D341Med (cell line): ENCODE data around the gene SPARC.

Source experiments
- DNase-seq: peaks from one replicate; pipeline ENCODE4 v3.0.0; 2012; ENCODE audit warnings: low spot score

SPARC gene

DNA sequence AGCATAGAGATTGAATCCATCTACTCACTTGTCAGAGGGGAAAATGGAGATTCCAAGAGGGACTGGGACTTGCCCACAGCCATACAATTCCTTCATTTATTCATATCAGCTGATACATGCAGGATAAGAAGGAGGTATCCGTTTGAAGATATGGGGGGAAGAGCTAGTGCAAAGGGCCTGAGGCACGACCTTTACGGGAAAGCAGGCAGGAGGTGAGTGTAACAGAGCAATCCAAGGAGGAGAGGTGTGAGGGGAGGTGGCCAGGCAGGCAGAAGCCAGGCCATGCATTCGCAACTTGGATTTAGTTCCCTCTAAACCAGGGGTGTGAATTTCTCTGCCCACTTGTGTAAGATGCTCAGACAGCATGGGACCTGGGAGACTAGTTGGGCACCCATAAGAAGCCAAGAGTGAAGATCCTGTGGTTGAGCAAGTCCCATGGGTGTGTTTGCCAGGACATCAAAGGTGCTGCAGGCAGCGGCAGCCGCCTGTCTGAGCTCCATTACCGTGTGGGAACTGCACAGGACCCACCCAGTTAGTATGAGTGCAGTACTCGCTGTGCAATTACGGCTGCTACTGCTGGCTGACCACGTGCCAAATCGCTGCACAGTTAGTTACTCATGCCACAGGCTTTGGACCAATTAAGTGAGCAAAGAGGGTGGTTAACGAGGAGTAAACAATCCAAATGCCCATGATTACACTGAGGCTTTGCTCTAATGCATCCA lies 64.2 kb downstream of the SPARC start:
- no peak for DNase-seq

DNA sequence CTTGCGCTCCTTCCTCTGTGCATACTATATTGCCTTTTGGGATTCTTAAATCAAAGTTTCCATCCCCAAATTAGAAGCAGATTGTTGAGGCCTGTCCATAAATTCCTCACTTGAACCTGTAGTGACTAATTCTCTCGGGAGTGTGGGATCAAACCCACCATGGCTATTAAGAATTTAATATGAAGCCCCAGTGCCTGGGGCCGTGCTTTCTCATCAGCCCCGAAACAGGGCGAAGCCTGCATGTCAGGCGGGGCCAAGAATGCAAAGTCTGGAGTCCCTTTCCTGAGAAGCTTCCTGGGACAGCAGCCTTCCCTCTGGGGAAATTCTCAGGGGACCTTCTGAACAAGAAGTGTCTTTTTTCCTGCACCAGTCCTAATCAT lies 66.3 kb downstream of the SPARC start:
- DNase-seq: no peak

DNA sequence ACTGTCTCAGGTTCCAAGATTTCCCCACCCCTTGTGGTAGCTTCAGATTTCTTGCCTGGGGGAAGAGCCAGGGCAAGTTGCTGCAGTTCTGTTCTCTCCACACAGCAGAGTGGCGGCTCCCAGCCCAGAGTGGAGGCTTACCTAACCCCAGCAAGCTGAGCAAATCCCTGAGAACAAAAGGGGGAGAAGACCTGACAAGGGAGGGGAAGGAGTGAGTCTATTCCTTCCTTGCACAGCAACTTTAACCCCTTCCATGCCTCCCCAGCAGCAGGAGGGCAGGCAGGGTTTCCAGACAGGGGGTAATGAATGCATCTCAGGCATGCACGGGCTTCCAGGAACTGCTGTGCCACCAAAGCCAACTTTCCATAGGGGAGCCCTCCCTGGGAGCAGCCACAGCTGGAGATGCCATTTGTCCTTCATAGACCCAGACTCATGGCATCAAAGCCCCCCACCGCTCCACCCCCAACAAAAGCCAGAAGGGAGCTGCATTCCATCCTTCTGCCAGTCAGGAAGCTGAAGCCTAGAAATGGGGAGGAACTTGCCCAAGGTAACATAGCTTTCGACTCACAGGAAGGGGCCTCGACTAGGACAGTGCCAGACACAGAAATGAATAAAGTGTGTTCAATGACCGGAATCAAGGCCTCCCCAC lies 66.8 kb downstream of the SPARC start:
- DNase-seq: no peak

DNA sequence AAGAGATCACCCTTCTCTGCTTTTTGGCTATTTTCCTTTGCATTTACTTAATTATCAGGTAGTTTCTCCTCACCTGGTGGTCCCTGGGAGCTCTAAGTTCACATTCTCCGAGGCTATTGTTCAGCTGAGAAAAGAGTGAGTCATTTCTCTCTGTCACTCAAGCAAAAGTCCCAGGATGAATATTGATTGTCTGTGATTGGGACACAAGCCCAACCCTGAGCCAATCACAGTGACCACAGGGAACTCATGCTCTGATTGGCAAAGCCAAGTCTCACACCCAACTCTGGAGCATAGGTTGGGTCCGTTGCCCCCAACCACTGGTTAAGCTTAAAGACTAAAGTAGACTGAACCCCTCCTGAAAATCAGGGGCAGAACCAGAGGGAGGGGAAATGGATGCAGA lies 67.8 kb downstream of the SPARC start:
- no peak for DNase-seq

DNA sequence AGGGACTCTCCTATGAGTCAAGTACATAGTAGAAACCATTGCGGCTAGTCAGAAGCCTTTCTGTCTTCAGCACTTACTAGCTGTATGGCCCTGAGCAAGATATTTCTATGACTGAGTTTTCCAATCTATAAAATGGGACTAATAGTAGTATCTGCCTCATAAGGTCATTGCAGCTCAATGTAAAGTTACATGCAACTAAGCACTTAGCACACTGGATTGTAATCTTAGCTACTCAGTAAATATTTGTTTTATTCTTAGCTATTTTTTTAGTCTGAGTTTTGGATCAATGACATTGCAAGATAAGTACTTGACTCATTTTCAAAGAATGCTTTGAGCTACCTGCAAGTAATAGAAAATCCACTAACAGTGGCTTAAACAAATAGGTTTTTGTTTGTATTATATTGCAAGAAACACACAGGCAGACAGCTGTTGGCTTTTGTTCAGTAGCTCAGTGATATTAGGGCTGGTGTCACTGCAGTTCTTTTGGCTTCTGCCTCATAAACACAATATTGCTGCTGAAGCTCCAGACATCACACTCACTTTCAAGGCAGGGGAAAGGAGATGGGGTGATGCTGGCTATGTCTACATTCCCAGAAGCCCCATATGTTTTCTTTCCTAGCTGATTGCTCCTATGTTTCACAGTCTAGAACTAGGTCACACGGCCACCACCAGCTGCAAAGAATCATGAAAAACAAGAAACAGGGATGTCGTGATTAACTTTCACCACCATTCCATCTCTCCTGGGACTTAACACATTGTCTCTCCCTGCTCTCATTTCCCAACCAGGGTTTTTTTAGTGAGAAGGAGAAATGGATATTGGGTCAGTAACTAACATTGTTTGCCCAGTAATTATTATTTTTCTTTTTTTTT lies 68.6 kb downstream of the SPARC start:
- DNase-seq: no peak

DNA sequence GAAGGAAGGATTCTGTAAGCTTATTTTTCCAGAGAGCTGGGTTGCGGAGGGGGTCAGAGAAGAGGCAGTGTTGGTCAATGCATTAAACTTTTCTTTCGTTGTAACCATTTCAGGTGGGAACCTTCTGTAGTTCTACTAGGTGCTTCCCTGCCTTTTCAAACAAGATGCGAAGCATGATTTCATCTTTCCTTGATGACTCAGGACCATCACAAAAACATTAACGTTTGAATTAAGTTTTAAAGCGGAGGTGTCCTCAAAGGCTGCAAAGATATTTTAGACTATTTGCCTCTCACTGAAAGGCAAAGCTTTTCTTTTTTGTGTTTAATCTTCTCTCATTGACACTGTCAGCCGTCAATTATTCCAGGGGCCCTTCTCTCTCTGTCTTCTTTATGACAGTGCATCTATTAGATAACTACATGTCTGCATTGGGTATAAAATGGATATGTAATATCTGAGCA lies 69.3 kb downstream of the SPARC start:
- DNase-seq: no peak

DNA sequence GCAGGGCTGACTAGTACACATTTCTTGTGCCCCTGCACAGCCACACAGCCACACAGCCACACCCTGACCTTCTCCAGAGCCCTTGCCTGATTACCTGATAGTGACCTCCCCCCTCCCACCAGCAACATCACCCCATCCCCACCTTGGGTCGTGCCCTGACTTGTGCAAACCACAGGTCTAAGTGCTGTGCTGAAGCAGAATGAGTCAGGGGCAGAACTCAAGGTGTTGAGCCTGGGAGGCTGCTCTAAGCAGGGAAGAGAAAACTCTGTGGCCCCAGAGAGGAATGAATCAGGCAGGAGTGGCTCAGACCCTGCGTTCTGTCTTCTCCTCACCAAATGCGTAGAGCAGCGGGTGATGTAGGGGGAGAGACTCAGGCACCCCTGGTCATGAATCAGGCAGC lies 71.3 kb downstream of the SPARC start:
- no peak for DNase-seq

DNA sequence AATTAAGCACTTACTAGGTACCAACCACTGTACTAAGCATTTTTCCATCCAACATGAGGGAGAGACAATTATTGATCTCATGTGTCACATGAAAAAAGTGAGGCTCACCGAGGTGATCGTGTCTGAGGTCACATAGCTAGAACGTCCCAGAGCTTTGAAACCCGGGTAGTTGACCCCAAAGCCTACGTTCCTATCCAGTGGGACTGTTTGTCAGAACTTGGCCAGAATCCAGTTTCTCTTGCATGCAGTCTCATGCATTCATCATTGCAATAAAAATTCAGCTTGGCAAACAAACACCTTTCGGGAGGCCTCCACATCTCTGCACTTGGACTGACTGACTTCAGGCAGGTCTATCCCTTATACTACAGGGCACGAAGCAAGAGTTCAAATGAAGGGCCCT lies 72.2 kb downstream of the SPARC start:
- DNase-seq: no peak

DNA sequence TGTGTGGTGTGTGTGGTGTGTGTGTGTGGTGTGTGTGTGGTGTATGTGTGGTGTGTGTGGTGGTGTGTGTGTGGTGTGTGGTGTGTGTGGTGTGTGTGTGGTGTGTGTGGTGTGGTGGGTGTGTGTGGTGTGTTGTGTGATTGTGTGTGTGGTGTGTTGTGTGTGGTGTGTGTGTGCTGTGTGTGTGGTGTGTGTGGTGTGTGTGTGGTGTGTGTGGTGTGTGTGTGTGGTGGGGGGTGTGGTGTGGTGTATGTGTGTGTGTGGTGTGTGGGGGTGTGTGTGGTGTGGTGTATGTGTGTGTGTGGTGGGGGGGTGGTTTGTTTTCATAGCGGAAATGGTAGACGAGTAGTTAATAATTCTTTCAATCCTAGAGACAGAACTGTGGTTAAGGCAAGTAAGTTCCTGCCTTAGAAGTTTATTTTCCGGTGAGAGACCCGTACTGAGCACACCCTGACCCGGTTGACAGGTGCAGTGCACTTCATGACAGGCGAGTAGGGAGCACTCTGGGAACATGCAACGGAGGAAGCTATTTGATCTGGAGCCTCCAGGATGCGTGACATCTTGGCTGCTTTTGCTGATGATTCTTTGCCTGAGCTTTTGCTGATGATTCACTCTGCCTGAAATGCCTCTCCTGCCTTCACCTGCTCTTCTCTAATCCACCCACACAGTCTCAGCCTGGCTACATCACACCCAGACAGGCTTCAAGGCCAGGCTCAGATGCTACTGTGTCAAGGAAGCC lies 73.9 kb downstream of the SPARC start:
- no peak for DNase-seq

DNA sequence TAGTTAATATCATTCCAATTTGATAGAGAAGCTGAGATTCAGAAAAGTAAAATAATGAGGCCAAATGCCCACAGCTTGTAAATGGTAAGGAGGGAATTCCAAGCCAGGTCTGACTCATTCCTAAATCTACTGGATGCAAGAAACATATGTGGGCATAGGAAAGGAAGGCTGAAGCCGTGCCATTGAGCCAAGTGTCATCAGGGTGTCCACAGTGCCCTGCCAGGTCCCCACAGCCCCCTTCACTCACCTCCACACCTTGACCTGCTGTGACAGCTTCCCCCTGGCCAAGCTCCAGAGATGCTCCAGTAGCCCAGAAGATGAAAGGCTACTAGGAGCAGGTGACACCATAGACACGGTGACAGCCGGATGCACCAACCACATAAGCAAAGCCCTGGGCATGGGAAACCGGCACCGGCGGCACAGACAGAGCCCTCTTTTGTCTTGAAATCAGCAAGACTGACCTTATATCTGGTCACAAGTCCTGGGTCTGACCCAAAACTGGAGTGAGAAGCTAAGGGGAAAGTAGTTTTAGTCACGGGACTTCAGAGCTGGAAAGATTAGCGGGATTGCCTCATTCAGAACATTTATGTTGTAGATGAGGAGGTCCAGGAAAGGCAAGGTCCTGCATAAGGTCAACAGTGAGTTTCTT lies 75.5 kb downstream of the SPARC start:
- DNase-seq: no peak
